Measurements from ENCODE around the gene WNT7B. TPM values are rescaled to one million over a fixed set of nuclear protein-coding genes. Genes with fewer than 3 reads are reported as not detected.

The WNT7B gene
- total and polyA plus RNA-seq, 2 of the 8 experiments (the other 6 are each of a cell fraction or from before 2014, with no cell fraction given), result 0.14 to 0.24 TPM

- no peak overlapping the region for H3K4ac ChIP-seq (replicated peaks; ENCODE audit: insufficient read length, low read depth, low read length)
- H2BK12ac ChIP-seq (ENCODE audit: low read depth, low read length), result no peak overlapping the region
- H3K27ac ChIP-seq (ENCODE audit: low read depth, low read length), result no peak overlapping the region
- H3K27me3 ChIP-seq (replicated peaks in 1 of 4; ENCODE audit: control insufficient read depth in 3 of 4, extremely low read depth in 1 of 4, insufficient read depth in 3 of 4, low read length in 3 of 4), result no peaks in the 10 kb centered on the region
- no peak overlapping the region for H4K91ac ChIP-seq (replicated peaks; ENCODE audit: insufficient read length, low read length)
- H3K23ac ChIP-seq (ENCODE audit: insufficient read length), result no peak overlapping the region
- H3K56ac ChIP-seq (replicated peaks; ENCODE audit: insufficient read length, low read depth, low read length), result no peak overlapping the region
- no peaks in the 10 kb centered on the region for H4K20me1 ChIP-seq (replicated peaks in 1 of 2; ENCODE audit: control insufficient read depth in 1 of 2, insufficient read depth in 2 of 2, low read length in 2 of 2)
- no peaks in the 10 kb centered on the region for H3K36me3 ChIP-seq (ENCODE audit: control insufficient read depth in 2 of 4, insufficient read depth in 4 of 4, low read length in 3 of 4)
- H4K5ac ChIP-seq (ENCODE audit: insufficient read length, low read depth, low read length), result no peak overlapping the region
- no peak overlapping the region for H3K18ac ChIP-seq (ENCODE audit: extremely low read depth, low read length)
- no peak overlapping the region for H3K4me2 ChIP-seq (ENCODE audit: insufficient read depth in 1 of 2, low read depth in 2 of 2, low read length in 2 of 2)
- H3K4me3 ChIP-seq (ENCODE audit: extremely low read depth in 1 of 4, insufficient read depth in 2 of 4, low read depth in 3 of 4, low read length in 4 of 4), result no peak overlapping the region
- FAIRE-seq (no peak), DNase-seq (ENCODE audit: low read depth in 1 of 2, low spot score in 2 of 2) (no peak)
- H3K9ac ChIP-seq (replicated peaks in 1 of 4; ENCODE audit: extremely low read depth in 1 of 4, low read depth in 3 of 4, low read length in 3 of 4), result no peak overlapping the region
- H2AFZ ChIP-seq (ENCODE audit: low read length), result no peak overlapping the region
- ChIA-PET CTCF (ENCODE audit: partially characterized antibody) (no interaction called here), POLR2A (ENCODE audit: partially characterized antibody) (no interaction called here)
- no peak overlapping the region for H2BK5ac ChIP-seq (ENCODE audit: low read depth, low read length)
- no peak overlapping the region for H3K14ac ChIP-seq (ENCODE audit: insufficient read length)
- no peak overlapping the region for H2BK15ac ChIP-seq (ENCODE audit: low read length)
- H2BK20ac ChIP-seq (ENCODE audit: low read length), result no peak overlapping the region
- H3K79me2 ChIP-seq (ENCODE audit: control insufficient read depth in 1 of 2, insufficient read depth in 2 of 2, low read length in 2 of 2), result no peaks in the 10 kb centered on the region
- H3K23me2 ChIP-seq (ENCODE audit: low read depth, low read length), result no peaks in the 10 kb centered on the region
- 88% methylated on average over 32 of the region's 35 CpGs; no CpG with 5 or more reads in 1 of the 2 experiments for WGBS, 2 experiments (ENCODE audit: extremely low coverage in 1 of 2, insufficient coverage in 1 of 2, insufficient read length in 1 of 2, insufficient replicate concordance in 2 of 2, low coverage in 1 of 2, low lambda C conversion rate in 2 of 2, missing lambda C conversion rate in 1 of 2)
- no peak overlapping the region for H2AK5ac ChIP-seq (ENCODE audit: low read depth, low read length)
- no peak overlapping the region for H2BK120ac ChIP-seq (replicated peaks; ENCODE audit: low read depth, low read length)
- H3K79me1 ChIP-seq (ENCODE audit: low read depth, low read length), result no peaks in the 10 kb centered on the region
- no peak overlapping the region for H4K8ac ChIP-seq (ENCODE audit: extremely low read depth, insufficient read depth, low read length)
- H3K9me3 ChIP-seq (ENCODE audit: insufficient read depth in 2 of 2, low read depth in 1 of 2, low read length in 1 of 2), result peaks cover 0 to 4% of the 10 kb centered on the region in 2 experiments; a peak in 1 of 4 replicates
- H3K4me1 ChIP-seq (replicated peaks in 1 of 4; ENCODE audit: control insufficient read depth in 3 of 4, insufficient read depth in 4 of 4, low read length in 3 of 4), result no peaks in the 10 kb centered on the region; a peak in 1 of 7 replicates
- TF ChIP-seq EZH2 (IDR thresholded peaks at IDR 0.05; ENCODE audit: low read depth, low read length, severe bottlenecking) (no peak), GTF2F1 (IDR thresholded peaks at IDR 0.05; ENCODE audit: borderline replicate concordance, low read depth, low read length) (no peak), CHD1 (IDR thresholded peaks at IDR 0.05; ENCODE audit: low read depth, low read length) (no peak), RAD21 (IDR thresholded peaks at IDR 0.05 in 1 of 2, conservative IDR thresholded peaks at IDR 0.05 in 1 of 2; ENCODE audit: low read depth in 2 of 2, low read length in 2 of 2) (no peak), ZNF274 (IDR thresholded peaks at IDR 0.05; ENCODE audit: borderline replicate concordance, extremely low read depth, low read length) (no peak), ATF2 (IDR thresholded peaks at IDR 0.05; ENCODE audit: low read length) (no peak), CEBPB (IDR thresholded peaks at IDR 0.05; ENCODE audit: low read depth, low read length) (no peak), HDAC6 (IDR thresholded peaks at IDR 0.05; ENCODE audit: low read depth, low read length) (no peak), SIN3A (conservative IDR thresholded peaks at IDR 0.05 in 1 of 2, IDR thresholded peaks at IDR 0.05 in 1 of 2; ENCODE audit: low read depth in 1 of 2, low read length in 2 of 2) (no peak), TAF7 (optimal IDR thresholded peaks at IDR 0.05; ENCODE audit: borderline replicate concordance, low read depth, low read length) (no peak)
These were observed 58.2 kb downstream of the WNT7B start for GRCh38 chr22:45918459-45919370.
